Stimulated activated naive CD8-positive, alpha-beta T cell treated with anti-CD3 and anti-CD28 coated beads, Interleukin-15, Interleukin-2, amounts not matched to agents 100 ng/mL and 50 ng/mL, for 24 hours (primary cell): ENCODE data around the gene RAB31.
"Not testable (repeated sequence)": the region's sequence is repeated elsewhere in the genome, so short reads cannot be mapped to it uniquely, and the experiment has no call there.

Experiments used
- H3K27ac Mint-ChIP-seq: one replicate; pipeline ENCODE4 v1.8.0; 2021; ENCODE audit warnings: mild to moderate bottlenecking, mixed read lengths
- H3K27me3 Mint-ChIP-seq: one replicate; pipeline ENCODE4 v1.8.0; 2021; ENCODE audit warnings: mixed read lengths
- H3K36me3 Mint-ChIP-seq: one replicate; pipeline ENCODE4 v1.8.0; 2021; ENCODE audit warnings: low read depth, mixed read lengths
- H3K4me1 Mint-ChIP-seq: one replicate; pipeline ENCODE4 v1.8.0; 2021; ENCODE audit warnings: low read depth, mixed read lengths
- H3K4me3 Mint-ChIP-seq: one replicate; pipeline ENCODE4 v1.8.0; 2021; ENCODE audit warnings: mild to moderate bottlenecking, mixed read lengths
- H3K9me3 Mint-ChIP-seq: one replicate; pipeline ENCODE4 v1.8.0; 2021; ENCODE audit warnings: mixed read lengths

Gene RAB31

GRCh38 chr18:9765501-9765900 lies 57.4 kb downstream of the RAB31 start:
- Mint-ChIP-seq H3K27me3 (no peaks in the 10 kb centered on the region), H3K4me3 (no peak overlapping the region), H3K4me1 (no peaks in the 10 kb centered on the region), H3K27ac (no peak overlapping the region), H3K36me3 (no peaks in the 10 kb centered on the region), H3K9me3 (no peaks in the 10 kb centered on the region)

DNA sequence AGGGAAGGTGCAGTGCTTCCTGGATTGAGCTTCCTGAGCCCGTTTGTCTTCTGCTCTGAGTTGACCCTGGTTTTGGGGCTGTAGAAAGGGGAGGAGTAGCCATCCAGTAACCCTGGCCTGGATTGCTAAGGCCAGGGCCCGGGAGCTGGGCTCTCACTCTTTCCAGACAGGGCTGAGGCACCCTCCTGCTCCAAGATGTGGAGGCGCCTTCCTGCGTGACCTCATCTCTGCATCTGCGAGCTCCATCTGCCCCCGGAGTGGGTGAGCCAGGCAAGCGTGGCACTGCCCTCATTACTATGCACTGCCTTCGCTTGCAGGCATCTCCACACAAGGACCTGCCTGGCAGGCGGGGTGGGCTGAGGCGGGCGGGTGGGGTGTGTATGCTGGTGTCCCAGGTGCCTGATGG lies 58.0 kb downstream of the RAB31 start:
- no peaks in the 10 kb centered on the region for H3K4me1 Mint-ChIP-seq
- H3K36me3 Mint-ChIP-seq: no peaks in the 10 kb centered on the region
- H3K27me3 Mint-ChIP-seq: no peaks in the 10 kb centered on the region
- no peak overlapping the region for H3K27ac Mint-ChIP-seq
- H3K4me3 Mint-ChIP-seq: no peak overlapping the region
- no peaks in the 10 kb centered on the region for H3K9me3 Mint-ChIP-seq

DNA sequence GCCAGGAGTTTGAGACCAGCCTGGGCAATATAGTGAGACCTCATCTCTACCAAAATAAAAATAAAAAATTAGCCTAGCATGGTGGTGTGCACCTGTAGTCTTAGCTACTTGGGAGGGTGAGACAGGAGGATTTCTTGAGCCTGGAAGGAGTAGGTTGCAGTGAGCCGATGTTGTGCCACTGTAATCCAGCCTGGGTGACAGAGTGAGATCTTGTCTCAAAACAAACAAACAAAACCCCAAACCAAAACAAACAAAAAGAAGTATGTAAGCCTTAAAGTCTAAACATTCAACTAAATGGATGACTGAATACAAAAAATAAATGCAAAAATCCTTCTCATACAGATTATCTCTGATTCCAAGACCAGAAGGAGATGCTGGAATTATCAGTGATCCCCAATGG lies 58.6 kb downstream of the RAB31 start:
- Mint-ChIP-seq H3K4me3 (no peak overlapping the region), H3K9me3 (no peaks in the 10 kb centered on the region), H3K4me1 (peaks cover 3% of the 10 kb centered on the region), H3K36me3 (no peaks in the 10 kb centered on the region), H3K27me3 (peaks cover 5% of the 10 kb centered on the region), H3K27ac (no peak overlapping the region)

GRCh38 chr18:9768071-9768691 lies 60.1 kb downstream of the RAB31 start:
- H3K27me3 Mint-ChIP-seq: peaks cover 15% of the 10 kb centered on the region
- not testable (repeated sequence) for H3K36me3 Mint-ChIP-seq, H3K27ac Mint-ChIP-seq, H3K4me1 Mint-ChIP-seq, H3K4me3 Mint-ChIP-seq, H3K9me3 Mint-ChIP-seq

- H3K27me3 Mint-ChIP-seq: peaks cover 15% of the 10 kb centered on the region
- not testable (repeated sequence) for H3K9me3 Mint-ChIP-seq, H3K36me3 Mint-ChIP-seq, H3K4me1 Mint-ChIP-seq, H3K27ac Mint-ChIP-seq, H3K4me3 Mint-ChIP-seq
These were observed 62.0 kb downstream of the RAB31 start for GRCh38 chr18:9770111-9770510.

GRCh38 chr18:9771261-9771976 lies 63.3 kb downstream of the RAB31 start:
- Mint-ChIP-seq H3K36me3 (no peaks in the 10 kb centered on the region), H3K4me1 (peaks cover 5% of the 10 kb centered on the region), H3K27me3 (peaks cover 18% of the 10 kb centered on the region), H3K4me3 (no peak overlapping the region), H3K27ac (no peak overlapping the region), H3K9me3 (no peaks in the 10 kb centered on the region)

DNA sequence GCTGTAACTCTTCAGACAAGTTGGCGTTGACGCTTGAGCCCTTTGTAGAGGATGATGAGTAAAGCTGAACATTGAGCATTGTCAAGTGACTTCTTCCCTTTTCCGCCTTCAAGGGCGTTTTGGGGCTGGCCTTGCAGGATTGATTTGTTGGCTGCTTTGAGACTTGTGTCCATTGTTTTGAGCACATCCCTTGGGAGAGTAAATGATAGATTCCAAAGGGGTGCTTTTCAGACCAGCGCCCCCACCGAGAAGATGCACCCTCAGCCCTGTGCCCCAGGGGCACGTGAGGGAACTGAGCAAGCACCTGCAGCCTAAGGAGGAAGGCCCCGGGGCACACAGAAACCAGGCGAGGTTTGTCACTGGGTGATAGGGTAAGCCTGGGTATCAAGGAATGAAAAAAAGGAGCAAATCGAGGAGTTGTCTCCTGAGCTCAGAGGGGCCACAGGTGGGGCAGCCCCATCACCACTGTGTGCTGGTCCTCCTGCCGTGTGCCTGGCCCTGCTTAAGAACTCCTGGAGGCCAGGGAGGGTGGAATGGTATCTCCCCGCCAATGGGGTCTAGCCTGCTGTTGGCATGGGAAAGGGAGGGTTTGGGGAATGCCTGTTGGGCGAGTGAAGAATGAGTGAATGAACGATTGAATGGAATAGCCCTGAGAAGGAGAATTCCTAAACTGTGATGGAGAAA lies 64.0 kb downstream of the RAB31 start:
- Mint-ChIP-seq H3K4me1 (peaks cover 5% of the 10 kb centered on the region), H3K27me3 (peaks cover 19% of the 10 kb centered on the region), H3K4me3 (no peak overlapping the region), H3K9me3 (no peaks in the 10 kb centered on the region), H3K27ac (no peak overlapping the region), H3K36me3 (no peaks in the 10 kb centered on the region)

GRCh38 chr18:9772847-9773677 lies 65.0 kb downstream of the RAB31 start:
- no peak overlapping the region for H3K4me3 Mint-ChIP-seq
- H3K4me1 Mint-ChIP-seq: peaks cover 5% of the 10 kb centered on the region
- H3K27me3 Mint-ChIP-seq: peaks cover 19% of the 10 kb centered on the region
- no peaks in the 10 kb centered on the region for H3K9me3 Mint-ChIP-seq
- no peak overlapping the region for H3K27ac Mint-ChIP-seq
- no peaks in the 10 kb centered on the region for H3K36me3 Mint-ChIP-seq

- Mint-ChIP-seq H3K27me3 (peaks cover 19% of the 10 kb centered on the region), H3K27ac (no peak overlapping the region), H3K4me3 (no peak overlapping the region), H3K36me3 (no peaks in the 10 kb centered on the region), H3K9me3 (no peaks in the 10 kb centered on the region), H3K4me1 (peaks cover 5% of the 10 kb centered on the region)
These were observed 66.0 kb downstream of the RAB31 start for GRCh38 chr18:9774150-9774549.

GRCh38 chr18:9775178-9775577 lies 67.1 kb downstream of the RAB31 start:
- no peak overlapping the region for H3K27ac Mint-ChIP-seq
- no peak overlapping the region for H3K4me3 Mint-ChIP-seq
- no peaks in the 10 kb centered on the region for H3K9me3 Mint-ChIP-seq
- peaks cover 5% of the 10 kb centered on the region for H3K4me1 Mint-ChIP-seq
- peaks cover 19% of the 10 kb centered on the region for H3K27me3 Mint-ChIP-seq
- no peaks in the 10 kb centered on the region for H3K36me3 Mint-ChIP-seq

- peaks cover 4% of the 10 kb centered on the region for H3K27me3 Mint-ChIP-seq
- no peaks in the 10 kb centered on the region for H3K9me3 Mint-ChIP-seq
- no peaks in the 10 kb centered on the region for H3K36me3 Mint-ChIP-seq
- H3K4me1 Mint-ChIP-seq: no peaks in the 10 kb centered on the region
- H3K4me3 Mint-ChIP-seq: no peak overlapping the region
- H3K27ac Mint-ChIP-seq: no peak overlapping the region
These were observed 71.5 kb downstream of the RAB31 start for GRCh38 chr18:9779630-9780029.

GRCh38 chr18:9782073-9782857 lies 74.2 kb downstream of the RAB31 start:
- H3K4me1 Mint-ChIP-seq: no peaks in the 10 kb centered on the region

DNA sequence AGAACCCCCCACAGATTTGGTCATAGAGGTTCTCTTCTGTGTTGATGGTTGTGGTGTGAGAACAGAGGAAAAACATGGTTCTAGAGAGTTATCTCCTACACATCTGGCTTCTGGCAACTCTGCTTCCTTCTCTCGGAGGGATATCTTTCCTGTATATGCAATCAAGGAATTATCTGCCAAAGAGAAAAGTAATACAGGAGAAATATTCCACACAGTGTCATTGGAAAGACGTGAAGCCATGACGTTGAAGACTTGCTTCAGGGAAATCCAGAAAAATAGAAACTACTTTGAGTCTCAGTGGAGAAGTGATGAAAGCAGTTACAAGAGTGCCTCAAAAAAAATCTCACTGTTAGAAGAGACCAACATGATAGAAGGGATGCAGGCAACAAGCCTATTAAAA lies 78.5 kb downstream of the RAB31 start:
- Mint-ChIP-seq H3K9me3 (peaks cover 4% of the 10 kb centered on the region), H3K27me3 (peaks cover 6% of the 10 kb centered on the region), H3K27ac (no peak overlapping the region), H3K4me3 (no peak overlapping the region), H3K36me3 (no peaks in the 10 kb centered on the region), H3K4me1 (no peaks in the 10 kb centered on the region)

More at GRCh38 chr18:9782073-9782857, 74.2 kb downstream of the RAB31 start:
- no peaks in the 10 kb centered on the region for H3K9me3 Mint-ChIP-seq
- peaks cover 6% of the 10 kb centered on the region for H3K27me3 Mint-ChIP-seq
- no peaks in the 10 kb centered on the region for H3K36me3 Mint-ChIP-seq
- H3K4me3 Mint-ChIP-seq: no peak overlapping the region
- H3K27ac Mint-ChIP-seq: no peak overlapping the region

GRCh38 chr18:9787036-9787435 lies 78.9 kb downstream of the RAB31 start:
- peaks cover 6% of the 10 kb centered on the region for H3K27me3 Mint-ChIP-seq
- no peak overlapping the region for H3K27ac Mint-ChIP-seq
- H3K4me1 Mint-ChIP-seq: no peaks in the 10 kb centered on the region
- no peak overlapping the region for H3K4me3 Mint-ChIP-seq
- no peaks in the 10 kb centered on the region for H3K36me3 Mint-ChIP-seq
- peaks cover 4% of the 10 kb centered on the region for H3K9me3 Mint-ChIP-seq
